ENCODE data around the gene ENTREP1. TPM values are rescaled to one million over a fixed set of nuclear protein-coding genes. Genes with fewer than 3 reads are reported as not detected.

Gene ENTREP1
- total and polyA plus RNA-seq, 5 experiments from 2014 or later, result not detected

- Mint-ChIP-seq H3K9me3 (no peaks in the 10 kb centered on the region), H3K27me3 (peaks cover 2 to 42% (median 8%) of the 10 kb centered on the region in 5 donors), H3K4me1 (no peaks in the 10 kb centered on the region), H3K36me3 (no peaks in the 10 kb centered on the region), H3K27ac (no peak overlapping the region), H3K4me3 (no peak overlapping the region)
- DNase-seq, result no peak
- POLR2A ChIA-PET, result no interaction called here
- no peak for ATAC-seq
Observed at GRCh38 chr9:69411246-69411645, 86.2 kb downstream of the ENTREP1 start.

- Mint-ChIP-seq H3K36me3 (no peaks in the 10 kb centered on the region), H3K9me3 (no peaks in the 10 kb centered on the region), H3K4me3 (no peak overlapping the region), H3K4me1 (no peaks in the 10 kb centered on the region), H3K27ac (no peak overlapping the region), H3K27me3 (peaks cover 2 to 42% (median 8%) of the 10 kb centered on the region in 5 donors)
- no peak for ATAC-seq
- POLR2A ChIA-PET, result no interaction called here
- DNase-seq, result no peak
Observed at GRCh38 chr9:69411931-69412740, 87.1 kb downstream of the ENTREP1 start.

GRCh38 chr9:69412741-69413150 lies 87.7 kb downstream of the ENTREP1 start:
- Mint-ChIP-seq H3K27me3 (peaks cover 2 to 42% (median 8%) of the 10 kb centered on the region in 5 donors), H3K9me3 (no peaks in the 10 kb centered on the region), H3K4me3 (no peak overlapping the region), H3K27ac (no peak overlapping the region), H3K36me3 (no peaks in the 10 kb centered on the region), H3K4me1 (no peaks in the 10 kb centered on the region)
- DNase-seq (no peak), ATAC-seq (no peak)
- POLR2A ChIA-PET, result no interaction called here

- Mint-ChIP-seq H3K27ac (no peak overlapping the region), H3K4me3 (no peak overlapping the region), H3K9me3 (peaks cover 0 to 3% (median 0%) of the 10 kb centered on the region in 9 donors), H3K27me3 (peaks cover 0 to 47% (median 26%) of the 10 kb centered on the region in 5 donors), H3K4me1 (peaks cover 0 to 6% (median 0%) of the 10 kb centered on the region in 4 donors), H3K36me3 (no peaks in the 10 kb centered on the region)
- POLR2A ChIA-PET, result no interaction called here
- DNase-seq, result no peak
- no peak for ATAC-seq
Observed at GRCh38 chr9:69420611-69421270, 95.7 kb downstream of the ENTREP1 start.

- DNase-seq, result peak in 9 of 10 donors; percentile 8 to 66 (median 38)
- peak in 1 of 2 donors; percentile 23 for ATAC-seq
- H3K4me1 Mint-ChIP-seq, result peaks cover 0 to 6% (median 0%) of the 10 kb centered on the region in 4 donors
- no peaks in the 10 kb centered on the region for H3K36me3 Mint-ChIP-seq
- POLR2A ChIA-PET, result no interaction called here
- no peak overlapping the region for H3K4me3 Mint-ChIP-seq
- peak overlapping the region in 1 of 10 donors; percentile 47 for H3K27ac Mint-ChIP-seq
- H3K27me3 Mint-ChIP-seq, result peaks cover 0 to 47% (median 27%) of the 10 kb centered on the region in 5 donors
- peaks cover 0 to 3% (median 0%) of the 10 kb centered on the region in 9 donors for H3K9me3 Mint-ChIP-seq
Observed at GRCh38 chr9:69421908-69422801, 97.1 kb downstream of the ENTREP1 start.

- DNase-seq, result no peak
- no peak for ATAC-seq
- no peak overlapping the region for H3K27ac Mint-ChIP-seq
- H3K9me3 Mint-ChIP-seq, result peaks cover 0 to 2% (median 0%) of the 10 kb centered on the region in 9 donors
- H3K4me3 Mint-ChIP-seq, result no peak overlapping the region
- POLR2A ChIA-PET, result no interaction called here
- peaks cover 0 to 34% (median 15%) of the 10 kb centered on the region in 5 donors for H3K27me3 Mint-ChIP-seq
- peaks cover 0 to 6% (median 0%) of the 10 kb centered on the region in 4 donors for H3K4me1 Mint-ChIP-seq
- no peaks in the 10 kb centered on the region for H3K36me3 Mint-ChIP-seq
Observed at GRCh38 chr9:69425136-69425801, 100.3 kb downstream of the ENTREP1 start.

GRCh38 chr9:69427286-69427685 lies 102.3 kb downstream of the ENTREP1 start:
- peaks cover 0 to 2% (median 0%) of the 10 kb centered on the region in 9 donors for H3K9me3 Mint-ChIP-seq
- POLR2A ChIA-PET, result no interaction called here

GRCh38 chr9:69428017-69428785 lies 103.2 kb downstream of the ENTREP1 start:
- Mint-ChIP-seq H3K36me3 (no peaks in the 10 kb centered on the region), H3K9me3 (peaks cover 0 to 2% (median 0%) of the 10 kb centered on the region in 9 donors), H3K27ac (peak overlapping the region in 1 of 10 donors; percentile 16), H3K4me1 (no peaks in the 10 kb centered on the region), H3K4me3 (no peak overlapping the region), H3K27me3 (peaks cover 0 to 21% (median 2%) of the 10 kb centered on the region in 5 donors)
- POLR2A ChIA-PET, result no interaction called here
- DNase-seq, result no peak
- ATAC-seq, result no peak

More at GRCh38 chr9:69427286-69427685, 102.3 kb downstream of the ENTREP1 start:
- Mint-ChIP-seq H3K36me3 (no peaks in the 10 kb centered on the region), H3K27me3 (peaks cover 0 to 28% (median 2%) of the 10 kb centered on the region in 5 donors), H3K4me3 (no peak overlapping the region), H3K4me1 (peaks cover 0 to 5% (median 0%) of the 10 kb centered on the region in 4 donors), H3K27ac (no peak overlapping the region)
- DNase-seq, result no peak
- no peak for ATAC-seq

- Mint-ChIP-seq H3K4me1 (no peaks in the 10 kb centered on the region), H3K27me3 (peaks cover 0 to 21% (median 2%) of the 10 kb centered on the region in 5 donors), H3K9me3 (peaks cover 0 to 2% (median 0%) of the 10 kb centered on the region in 9 donors), H3K4me3 (no peak overlapping the region), H3K36me3 (no peaks in the 10 kb centered on the region), H3K27ac (no peak overlapping the region)
- DNase-seq, result no peak
- POLR2A ChIA-PET, result no interaction called here
- ATAC-seq, result no peak
Observed at GRCh38 chr9:69429281-69429680, 104.3 kb downstream of the ENTREP1 start.

- POLR2A ChIA-PET, result no interaction called here
- H3K4me1 Mint-ChIP-seq, result no peaks in the 10 kb centered on the region
- no peak overlapping the region for H3K4me3 Mint-ChIP-seq
- ATAC-seq (no peak), DNase-seq (no peak)
- no peaks in the 10 kb centered on the region for H3K36me3 Mint-ChIP-seq
- H3K27me3 Mint-ChIP-seq, result peaks cover 0 to 18% (median 0%) of the 10 kb centered on the region in 5 donors
- H3K9me3 Mint-ChIP-seq, result peaks cover 0 to 2% (median 0%) of the 10 kb centered on the region in 9 donors
- H3K27ac Mint-ChIP-seq, result no peak overlapping the region
Observed at GRCh38 chr9:69430206-69430605, 105.2 kb downstream of the ENTREP1 start.

- Mint-ChIP-seq H3K4me3 (no peak overlapping the region), H3K36me3 (no peaks in the 10 kb centered on the region), H3K4me1 (no peaks in the 10 kb centered on the region), H3K27me3 (peaks cover 0 to 17% (median 0%) of the 10 kb centered on the region in 5 donors), H3K9me3 (peaks cover 0 to 5% (median 0%) of the 10 kb centered on the region in 9 donors), H3K27ac (no peak overlapping the region)
- ATAC-seq, result no peak
- no peak for DNase-seq
- POLR2A ChIA-PET, result no interaction called here
Observed at GRCh38 chr9:69431203-69431602, 106.2 kb downstream of the ENTREP1 start.
